ENCODE results near the gene DNAH2. TPM values are rescaled to one million over a fixed set of nuclear protein-coding genes. Genes with fewer than 3 reads are reported as not detected.

The DNAH2 gene
- polyA plus RNA-seq, 1 donor from 2014 or later: 2.0 TPM

- no peaks in the 10 kb centered on the region for H3K36me3 ChIP-seq (ENCODE audit: insufficient read depth, low read length)
Measured at GRCh38 chr17:7844292-7845154, 127.0 kb downstream of the DNAH2 start.

GRCh38 chr17:7845359-7846062, 128.0 kb downstream of the DNAH2 start:
- TF ChIP-seq RAD21 (conservative IDR thresholded peaks at IDR 0.05) (no peak), EZH2 (IDR thresholded peaks at IDR 0.05; ENCODE audit: borderline replicate concordance, insufficient read depth, low read length, poor library complexity, severe bottlenecking) (no peak), EP300 (conservative IDR thresholded peaks at IDR 0.05; ENCODE audit: poor library complexity, severe bottlenecking) (no peak), TAF1 (IDR thresholded peaks at IDR 0.05; ENCODE audit: low read depth) (no peak), CTCF (IDR thresholded peaks at IDR 0.05; ENCODE audit: poor library complexity, severe bottlenecking) (no peak), REST (IDR thresholded peaks at IDR 0.05; ENCODE audit: borderline replicate concordance) (no peak), SMC3 (conservative IDR thresholded peaks at IDR 0.05; ENCODE audit: poor library complexity) (no peak), MXI1 (conservative IDR thresholded peaks at IDR 0.05; ENCODE audit: poor library complexity, severe bottlenecking) (no peak), POLR2AphosphoS5 (IDR thresholded peaks at IDR 0.05) (no peak)
- Histone ChIP-seq H3K4me3 (ENCODE audit: low read length) (peak overlapping the region; percentile 99), H3K4me2 (ENCODE audit: low read length) (peak overlapping the region; percentile 97), H3K27me3 (ENCODE audit: insufficient read depth, low read depth, low read length) (no peaks in the 10 kb centered on the region), H3K79me2 (replicated peaks; ENCODE audit: insufficient read depth, low read length) (peaks cover 50% of the 10 kb centered on the region), H3K9me3 (ENCODE audit: low read length) (no peaks in the 10 kb centered on the region), H3F3A (ENCODE audit: insufficient read depth, low read length, poor library complexity, severe bottlenecking) (peaks cover 14% of the 10 kb centered on the region), H4K20me1 (ENCODE audit: insufficient read depth) (peaks cover 69% of the 10 kb centered on the region), H3K9ac (ENCODE audit: low read length) (peak overlapping the region; percentile 92), H3K36me3 (ENCODE audit: insufficient read depth, low read length) (no peaks in the 10 kb centered on the region), H3K27ac (ENCODE audit: low read length) (peak overlapping the region; percentile 94), H3K9me2 (ENCODE audit: insufficient read depth, low read length) (no peaks in the 10 kb centered on the region), H2AFZ (ENCODE audit: low read depth, low read length) (no peak overlapping the region)

More at GRCh38 chr17:7844292-7845154, 127.0 kb downstream of the DNAH2 start:
- TF ChIP-seq TAF1 (IDR thresholded peaks at IDR 0.05; ENCODE audit: low read depth) (no peak), MXI1 (conservative IDR thresholded peaks at IDR 0.05; ENCODE audit: poor library complexity, severe bottlenecking) (peak; percentile 66), POLR2AphosphoS5 (IDR thresholded peaks at IDR 0.05) (peak; percentile 50), EP300 (conservative IDR thresholded peaks at IDR 0.05; ENCODE audit: poor library complexity, severe bottlenecking) (peak; percentile 39)
- peak overlapping the region; percentile 94 for H3K27ac ChIP-seq (ENCODE audit: low read length)
- peaks cover 6% of the 10 kb centered on the region for H3F3A ChIP-seq (ENCODE audit: insufficient read depth, low read length, poor library complexity, severe bottlenecking)
- H4K20me1 ChIP-seq (ENCODE audit: insufficient read depth): peaks cover 61% of the 10 kb centered on the region
- no peak overlapping the region for H2AFZ ChIP-seq (ENCODE audit: low read depth, low read length)
- no peaks in the 10 kb centered on the region for H3K27me3 ChIP-seq (ENCODE audit: insufficient read depth, low read depth, low read length)
- no peaks in the 10 kb centered on the region for H3K9me2 ChIP-seq (ENCODE audit: insufficient read depth, low read length)
- H3K9me3 ChIP-seq (ENCODE audit: low read length): no peaks in the 10 kb centered on the region
- H3K4me3 ChIP-seq (ENCODE audit: low read length): peak overlapping the region; percentile 99
- peak overlapping the region; percentile 97 for H3K4me2 ChIP-seq (ENCODE audit: low read length)
- peaks cover 60% of the 10 kb centered on the region for H3K79me2 ChIP-seq (replicated peaks; ENCODE audit: insufficient read depth, low read length)
- H3K9ac ChIP-seq (ENCODE audit: low read length): peak overlapping the region; percentile 92
